Liver (tissue), 9 donors: ENCODE measurements around the gene PARP15. TPM values are rescaled to one million over a fixed set of nuclear protein-coding genes. Genes with fewer than 3 reads are reported as not detected.

Source experiments
- DNase-seq: peaks from one replicate; pipeline ENCODE4 v3.0.0-alpha.2; 2017; ENCODE audit warnings: low spot score
- H3K27ac ChIP-seq, 2 donors: one replicate each; pipeline ENCODE4 v1.7.0; 2013; ENCODE audit warnings: inconsistent platforms in 2 of 2, low read length in 2 of 2, control low read depth in 1 of 2, low read depth in 1 of 2, mild to moderate bottlenecking in 1 of 2
- H3K27me3 ChIP-seq, 4 donors: one replicate each; pipeline versions ENCODE4 v1.6.1 to v1.7.0; 2013; ENCODE audit warnings: low read length in 3 of 4, inconsistent platforms in 1 of 4, mild to moderate bottlenecking in 1 of 4, moderate library complexity in 1 of 4; ENCODE audit not compliant: control insufficient read depth in 4 of 4, insufficient read depth in 4 of 4
- H3K36me3 ChIP-seq, 4 donors: one replicate each; pipeline versions ENCODE4 v1.6.1 to v1.7.0; 2013; ENCODE audit warnings: low read length in 3 of 4, mild to moderate bottlenecking in 3 of 4, low read depth in 1 of 4, moderate library complexity in 1 of 4; ENCODE audit not compliant: control insufficient read depth in 4 of 4, insufficient read depth in 3 of 4
- H3K4me1 ChIP-seq, 4 donors: one replicate each; pipeline versions ENCODE4 v1.6.1 to v1.7.0; 2013; ENCODE audit warnings: low read length in 3 of 4, mild to moderate bottlenecking in 3 of 4, moderate library complexity in 1 of 4; ENCODE audit not compliant: control insufficient read depth in 4 of 4, insufficient read depth in 4 of 4
- H3K4me3 ChIP-seq, 3 donors: one replicate each; pipeline versions ENCODE4 v1.6.1 to v1.7.0; 2013; ENCODE audit warnings: low read length in 3 of 3, control low read depth in 1 of 3, low read depth in 1 of 3, mild to moderate bottlenecking in 1 of 3
- H3K9ac ChIP-seq, 2 donors: one replicate each; pipeline ENCODE4 v1.7.0; 2013; ENCODE audit warnings: low read length in 2 of 2, mild to moderate bottlenecking in 2 of 2, moderate library complexity in 2 of 2, control low read depth in 1 of 2, low read depth in 1 of 2
- H3K9me3 ChIP-seq, 4 donors: one replicate each; pipeline versions ENCODE4 v1.6.1 to v1.7.0; 2013; ENCODE audit warnings: low read length in 3 of 4; ENCODE audit not compliant: control insufficient read depth in 4 of 4
- ATF3 ChIP-seq: IDR thresholded peaks from 2 replicates; pipeline ENCODE4 v1.6.1; 2016; ENCODE audit warnings: antibody characterized with exemption
- EGR1 ChIP-seq, 2 donors: IDR thresholded peaks; 2 replicates each; pipeline ENCODE4 v1.6.1; 2016 to 2018; ENCODE audit warnings: antibody characterized with exemption in 2 of 2, low read depth in 2 of 2
- FOXA1 ChIP-seq: IDR thresholded peaks from 2 replicates; pipeline ENCODE4 v1.6.1; 2016; ENCODE audit warnings: antibody characterized with exemption
- FOXA2 ChIP-seq: IDR thresholded peaks from 2 replicates; pipeline ENCODE4 v1.6.1; 2016; ENCODE audit warnings: antibody characterized with exemption
- GABPA ChIP-seq, 2 donors: IDR thresholded peaks in 1 of 2; conservative IDR thresholded peaks in 1 of 2; 2 replicates each; pipeline ENCODE4 v1.6.1; 2016; ENCODE audit warnings: antibody characterized with exemption in 2 of 2, mild to moderate bottlenecking in 1 of 2, moderate library complexity in 1 of 2
- HNF4A ChIP-seq, 2 donors: conservative IDR thresholded peaks; 2 replicates each; pipeline ENCODE4 v1.6.1; 2016; ENCODE audit warnings: antibody characterized with exemption in 2 of 2, mild to moderate bottlenecking in 2 of 2
- HNF4G ChIP-seq: IDR thresholded peaks from 2 replicates; pipeline ENCODE4 v1.6.1; 2016; ENCODE audit warnings: antibody characterized with exemption
- JUND ChIP-seq, 2 donors: IDR thresholded peaks; 2 replicates each; pipeline ENCODE4 v1.6.1; 2016; ENCODE audit warnings: antibody characterized with exemption in 2 of 2
- NR2F2 ChIP-seq: IDR thresholded peaks from 2 replicates; pipeline ENCODE4 v1.6.1; 2016; ENCODE audit warnings: antibody characterized with exemption
- RAD21 ChIP-seq, 2 donors: IDR thresholded peaks; 2 replicates each; pipeline ENCODE4 v1.6.1; 2016; ENCODE audit warnings: antibody characterized with exemption in 2 of 2, mild to moderate bottlenecking in 2 of 2
- RXRA ChIP-seq, 2 donors: IDR thresholded peaks; 2 replicates each; pipeline ENCODE4 v1.6.1; 2017 to 2018; ENCODE audit warnings: antibody characterized with exemption in 2 of 2, mild to moderate bottlenecking in 1 of 2
- TAF1 ChIP-seq: conservative IDR thresholded peaks from 2 replicates; pipeline ENCODE4 v1.6.1; 2016; ENCODE audit warnings: antibody characterized with exemption, mild to moderate bottlenecking
- YY1 ChIP-seq: IDR thresholded peaks from 2 replicates; pipeline ENCODE4 v1.6.1; 2016; ENCODE audit warnings: antibody characterized with exemption, mild to moderate bottlenecking
- ZBTB33 ChIP-seq: IDR thresholded peaks from 2 replicates; pipeline ENCODE4 v1.6.1; 2016; ENCODE audit warnings: antibody characterized with exemption
- WGBS: extraction: QIAGEN DNeasy Blood & Tissue Kit; methylation state at CpG from one replicate; pipeline ENCODE4 v1.1.7; 2013; 5-methylcytosine and 5-hydroxymethylcytosine counted together
- polyA plus RNA-seq, 2 donors: library from polyadenylated mRNA; stranded (reverse) in 1 of 2; unstranded in 1 of 2; fragments of 200-250 nt in 1 of 2; fragments of >200 nt in 1 of 2; fragmentation: Nextera tagmentation in 1 of 2; extraction: Ambion mirVana in 1 of 2; gene quantifications; one replicate each; pipeline versions ENCODE4 v1.2.1 to v1.2.3, GENCODE V29; 2013 to 2015
- total RNA-seq, 2 donors: library from RNA; depleted of rRNA; stranded (reverse); fragments of >200 nt; gene quantifications; one replicate each; pipeline ENCODE4 v1.2.3, GENCODE V29; 2014
- TF ChIP-seq, protein P1 (sequence below): fragments of 150-350 bp; IDR thresholded peaks from 2 replicates; pipeline ENCODE4 v1.5.1; 2017; ENCODE audit warnings: improper control_type of control experiment, low read depth, low read length; ENCODE audit not compliant: missing input control
- TF ChIP-seq, protein P2 (sequence below): IDR thresholded peaks from 2 replicates; pipeline ENCODE4 v1.6.1; 2016; ENCODE audit warnings: antibody characterized with exemption
- donor health status: healthy.
- donor health status: healthy.
- donor health status: healthy.
- donor health status: healthy.
- donor health status: healthy.

PARP15 gene
- total and polyA plus RNA-seq, 4 donors, result 0.28 to 3.3 (median 2.5) TPM

- Histone ChIP-seq H3K9ac (no peak overlapping the region), H3K27ac (no peak overlapping the region), H3K4me3 (no peak overlapping the region), H3K27me3 (no peaks in the 10 kb centered on the region), H3K9me3 (no peaks in the 10 kb centered on the region), H3K36me3 (peaks cover 3 to 14% (median 4%) of the 10 kb centered on the region in 4 donors), H3K4me1 (peaks cover 4 to 12% (median 9%) of the 10 kb centered on the region in 4 donors)
- WGBS, result 76% methylated on average over 8 of the region's 8 CpGs
- DNase-seq, result no peak
- TF ChIP-seq FOXA1 (no peak), FOXA2 (no peak), RXRA (IDR thresholded peaks at IDR 0.05) (no peak), YY1 (no peak), EGR1 (IDR thresholded peaks at IDR 0.05; ENCODE audit: low read depth in 2 of 2) (no peak), RAD21 (IDR thresholded peaks at IDR 0.05) (no peak), HNF4G (no peak), TAF1 (no peak), ATF3 (peak; percentile 35), HNF4A (conservative IDR thresholded peaks at IDR 0.05) (peak; percentile 14 to 18), GABPA (IDR thresholded peaks at IDR 0.05 in 1 of 2, conservative IDR thresholded peaks at IDR 0.05 in 1 of 2) (no peak)
- TF ChIP-seq, protein P1, sequence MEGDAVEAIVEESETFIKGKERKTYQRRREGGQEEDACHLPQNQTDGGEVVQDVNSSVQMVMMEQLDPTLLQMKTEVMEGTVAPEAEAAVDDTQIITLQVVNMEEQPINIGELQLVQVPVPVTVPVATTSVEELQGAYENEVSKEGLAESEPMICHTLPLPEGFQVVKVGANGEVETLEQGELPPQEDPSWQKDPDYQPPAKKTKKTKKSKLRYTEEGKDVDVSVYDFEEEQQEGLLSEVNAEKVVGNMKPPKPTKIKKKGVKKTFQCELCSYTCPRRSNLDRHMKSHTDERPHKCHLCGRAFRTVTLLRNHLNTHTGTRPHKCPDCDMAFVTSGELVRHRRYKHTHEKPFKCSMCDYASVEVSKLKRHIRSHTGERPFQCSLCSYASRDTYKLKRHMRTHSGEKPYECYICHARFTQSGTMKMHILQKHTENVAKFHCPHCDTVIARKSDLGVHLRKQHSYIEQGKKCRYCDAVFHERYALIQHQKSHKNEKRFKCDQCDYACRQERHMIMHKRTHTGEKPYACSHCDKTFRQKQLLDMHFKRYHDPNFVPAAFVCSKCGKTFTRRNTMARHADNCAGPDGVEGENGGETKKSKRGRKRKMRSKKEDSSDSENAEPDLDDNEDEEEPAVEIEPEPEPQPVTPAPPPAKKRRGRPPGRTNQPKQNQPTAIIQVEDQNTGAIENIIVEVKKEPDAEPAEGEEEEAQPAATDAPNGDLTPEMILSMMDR, result no peak
- TF ChIP-seq, protein P2, sequence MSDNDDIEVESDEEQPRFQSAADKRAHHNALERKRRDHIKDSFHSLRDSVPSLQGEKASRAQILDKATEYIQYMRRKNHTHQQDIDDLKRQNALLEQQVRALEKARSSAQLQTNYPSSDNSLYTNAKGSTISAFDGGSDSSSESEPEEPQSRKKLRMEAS, result no peak
Observed at GRCh38 chr3:122576174-122576940, 1.1 kb upstream of the PARP15 start.

DNA sequence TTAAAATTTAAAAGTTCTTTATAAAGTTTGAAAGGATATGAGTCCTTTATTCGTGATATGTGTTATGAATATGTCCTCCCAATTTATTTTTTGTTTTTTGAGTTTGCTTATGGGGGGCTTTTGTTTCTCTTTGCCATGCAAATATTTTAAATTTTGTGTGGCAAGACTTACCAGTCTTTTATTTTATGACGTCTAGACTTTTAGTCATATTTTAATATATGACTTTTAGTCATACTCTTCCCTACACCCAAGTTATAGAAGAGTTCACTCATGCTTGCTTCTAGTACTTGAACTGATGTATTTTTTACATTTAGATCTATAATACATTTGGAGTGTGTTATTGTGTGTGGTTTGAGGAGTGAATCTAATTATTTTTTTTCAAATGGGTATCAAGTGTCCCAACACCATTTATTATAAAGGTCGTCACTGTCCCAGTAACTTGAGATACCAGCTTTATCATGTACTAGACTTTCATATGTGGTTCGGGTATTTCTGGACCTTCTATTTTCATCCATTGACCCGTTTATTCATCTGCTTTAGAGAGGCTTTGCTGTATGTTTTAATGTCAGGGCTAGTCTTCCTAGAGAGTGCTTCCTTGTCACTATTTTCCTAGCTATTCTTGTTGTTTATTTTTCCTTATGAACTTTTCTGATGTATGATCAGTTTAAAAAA, 755 bp downstream of the PARP15 start:
- Histone ChIP-seq H3K36me3 (peaks cover 0 to 5% (median under 1%) of the 10 kb centered on the region in 4 donors), H3K27ac (no peak overlapping the region), H3K9me3 (peaks cover 0 to 7% (median 4%) of the 10 kb centered on the region in 4 donors), H3K4me3 (peak overlapping the region in 1 of 3 donors; percentile 57), H3K27me3 (no peaks in the 10 kb centered on the region), H3K9ac (peak overlapping the region in 1 of 2 donors; percentile 36), H3K4me1 (peaks cover 2 to 6% (median 5%) of the 10 kb centered on the region in 4 donors)
- 69% methylated on average over 5 of the region's 5 CpGs for WGBS
- no peak for DNase-seq
- TF ChIP-seq FOXA2, result no peak
- no peak for TF ChIP-seq TAF1
- no peak for TF ChIP-seq NR2F2
- TF ChIP-seq RAD21 (IDR thresholded peaks at IDR 0.05), result no peak
- TF ChIP-seq ATF3, result no peak
- no peak for TF ChIP-seq FOXA1

GRCh38 chr3:122580470-122580869, 3.0 kb downstream of the PARP15 start:
- no peak overlapping the region for H3K4me3 ChIP-seq
- H3K9ac ChIP-seq, result no peak overlapping the region
- H3K9me3 ChIP-seq, result peaks cover 0 to 8% (median 6%) of the 10 kb centered on the region in 4 donors
- H3K27me3 ChIP-seq, result no peaks in the 10 kb centered on the region
- peaks cover 0 to 2% (median 0%) of the 10 kb centered on the region in 4 donors for H3K4me1 ChIP-seq
- no peak overlapping the region for H3K27ac ChIP-seq
- H3K36me3 ChIP-seq, result peaks cover 0 to 3% (median 0%) of the 10 kb centered on the region in 4 donors
- WGBS, result 61% methylated on average over 3 of the region's 3 CpGs
- DNase-seq, result no peak
- TF ChIP-seq FOXA2 (no peak), HNF4A (conservative IDR thresholded peaks at IDR 0.05) (no peak), EGR1 (IDR thresholded peaks at IDR 0.05; ENCODE audit: low read depth in 2 of 2) (no peak), YY1 (no peak), NR2F2 (no peak), ZBTB33 (no peak), HNF4G (no peak), JUND (IDR thresholded peaks at IDR 0.05) (no peak), GABPA (IDR thresholded peaks at IDR 0.05 in 1 of 2, conservative IDR thresholded peaks at IDR 0.05 in 1 of 2) (no peak), RAD21 (IDR thresholded peaks at IDR 0.05) (no peak), RXRA (IDR thresholded peaks at IDR 0.05) (no peak)
- TF ChIP-seq, protein P2, result no peak
- TF ChIP-seq, protein P1, result no peak
